Jurkat, Clone E6-1 (cell line): Measurements from ENCODE around the gene RMND5B. TPM values are rescaled to one million over a fixed set of nuclear protein-coding genes. Genes with fewer than 3 reads are reported as not detected.
A peak's percentile ranks its signal among the peaks of the same experiment; 100 is the strongest.
"Not testable (repeated sequence)": the region's sequence is repeated elsewhere in the genome, so short reads cannot be mapped to it uniquely, and the experiment has no call there.

Source experiments
- DNase-seq: peaks from one replicate; pipeline ENCODE4 v3.0.0-alpha.2; 2011; ENCODE audit warnings: low read depth, low spot score
- H3K4me3 ChIP-seq: 2 replicates; pipeline ENCODE4 v1.5.1; 2011; ENCODE audit warnings: mild to moderate bottlenecking, low read length, control low read depth, moderate library complexity
- polyA plus RNA-seq: library from polyadenylated mRNA; unstranded; fragments of >200 nt; gene quantifications from one replicate; pipeline ENCODE4 v1.2.1, GENCODE V29; 2012; ENCODE audit warnings: missing spikeins; ENCODE audit not compliant: insufficient read length, insufficient read depth

Gene RMND5B, protein sequence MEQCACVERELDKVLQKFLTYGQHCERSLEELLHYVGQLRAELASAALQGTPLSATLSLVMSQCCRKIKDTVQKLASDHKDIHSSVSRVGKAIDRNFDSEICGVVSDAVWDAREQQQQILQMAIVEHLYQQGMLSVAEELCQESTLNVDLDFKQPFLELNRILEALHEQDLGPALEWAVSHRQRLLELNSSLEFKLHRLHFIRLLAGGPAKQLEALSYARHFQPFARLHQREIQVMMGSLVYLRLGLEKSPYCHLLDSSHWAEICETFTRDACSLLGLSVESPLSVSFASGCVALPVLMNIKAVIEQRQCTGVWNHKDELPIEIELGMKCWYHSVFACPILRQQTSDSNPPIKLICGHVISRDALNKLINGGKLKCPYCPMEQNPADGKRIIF
- polyA plus RNA-seq = 28.0 TPM

DNA sequence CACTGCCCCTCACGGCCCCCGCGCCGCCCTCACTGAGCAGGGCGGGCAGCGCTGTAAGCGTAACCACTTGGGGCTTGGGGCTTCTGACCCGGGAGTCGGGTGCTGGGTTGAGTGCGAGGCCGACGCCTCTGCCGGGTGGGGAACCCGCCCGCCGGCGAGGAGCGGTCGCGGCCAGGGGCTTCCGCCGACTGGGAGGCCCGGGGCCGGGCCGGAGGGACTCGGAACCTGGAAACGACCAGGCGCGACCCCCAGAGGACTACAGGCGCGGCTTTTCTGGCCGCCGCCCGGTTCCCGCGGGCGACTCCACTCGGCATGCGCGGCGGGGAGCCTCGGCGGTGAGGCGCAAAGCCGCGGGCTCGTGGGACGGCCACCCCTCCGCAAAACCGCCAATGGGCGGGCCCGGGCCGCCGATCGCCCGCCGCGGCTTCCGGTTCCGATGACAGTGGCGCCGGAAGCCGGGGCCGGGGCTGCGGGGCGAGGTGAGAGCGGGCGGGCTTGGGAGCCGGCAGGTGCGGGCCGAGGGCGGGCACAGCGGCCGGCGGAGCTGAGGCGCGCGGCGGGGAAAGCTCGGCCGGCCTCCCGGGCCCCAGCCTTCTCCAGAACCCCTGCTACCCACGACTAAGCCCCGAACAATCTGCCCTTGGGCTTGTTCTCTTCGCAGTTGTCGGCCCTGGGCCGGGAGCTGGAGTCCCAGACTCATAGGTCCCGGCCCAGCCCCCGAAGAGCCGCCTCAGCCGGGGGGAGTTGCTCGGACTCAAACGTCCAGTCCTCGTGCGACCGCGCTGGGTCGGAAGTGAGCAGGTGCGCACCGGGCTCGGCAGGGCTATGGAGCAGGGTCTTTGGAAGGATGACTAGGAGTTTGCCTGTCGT, at the start of gene RMND5B:
RMND5B (plus strand) TSS at position 439 of the 870 bp plus-strand sequence. CDS start 7,106 bp downstream, outside the sequence.
- DNase-seq = peak; percentile 47
- H3K4me3 ChIP-seq = peak within 1 kb of the TSS; percentile 76

DNA sequence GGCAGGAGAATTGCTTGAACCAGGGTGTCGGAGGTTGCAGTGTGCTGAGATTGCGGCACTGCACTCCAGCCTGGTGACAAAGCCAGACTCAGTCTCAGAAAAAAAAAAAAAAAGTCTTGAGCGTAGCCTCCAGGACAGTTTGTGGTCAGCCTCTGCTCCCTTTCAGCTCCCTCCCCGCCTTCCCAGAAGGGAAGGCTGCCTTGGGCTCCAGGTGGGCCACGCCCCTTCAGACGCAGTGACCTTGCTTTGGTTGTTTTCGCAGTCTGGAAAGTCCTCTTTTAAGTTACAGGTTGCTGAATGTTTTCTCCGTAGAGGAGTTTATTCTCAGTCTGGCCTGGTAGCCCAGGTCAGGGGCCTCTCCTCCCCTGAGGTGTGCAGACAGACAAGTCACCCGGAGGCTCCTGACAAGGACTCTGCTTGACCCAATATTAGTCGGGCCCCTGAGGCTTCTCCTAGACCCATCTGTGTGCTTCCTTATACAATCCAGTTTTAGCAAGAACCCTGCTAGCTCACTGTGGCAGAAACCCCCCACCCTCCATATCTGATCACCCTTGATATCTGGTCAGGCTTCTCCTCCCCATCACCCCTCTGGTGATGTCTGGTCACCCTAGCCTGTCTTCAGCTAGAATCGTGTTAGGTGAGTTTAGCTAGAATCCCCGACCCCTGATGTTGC, 49.1 kb upstream of the RMND5B start:
- H3K4me3 ChIP-seq = no peak overlapping the region
- no peak for DNase-seq

DNA sequence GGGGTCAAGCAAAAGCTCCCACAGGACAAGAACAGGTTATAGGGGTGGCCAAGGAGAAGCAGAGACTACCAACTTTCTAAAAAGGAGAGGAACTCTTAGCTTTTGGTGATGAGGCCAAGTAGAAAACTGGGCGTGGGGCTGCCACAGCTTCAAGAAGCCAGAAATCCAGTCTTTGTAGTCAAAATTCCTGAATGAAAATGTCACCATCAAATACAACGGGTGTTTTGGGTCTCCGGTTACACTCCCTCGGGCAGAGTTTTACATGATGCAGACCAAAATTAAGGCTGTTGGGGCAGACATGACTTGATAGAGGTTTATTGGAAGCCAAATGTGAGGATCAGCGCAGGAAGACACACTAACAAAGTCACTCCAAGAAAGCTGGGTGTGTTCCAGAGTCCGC, 46.9 kb upstream of the RMND5B start:
- H3K4me3 ChIP-seq = no peak overlapping the region
- no peak for DNase-seq

DNA sequence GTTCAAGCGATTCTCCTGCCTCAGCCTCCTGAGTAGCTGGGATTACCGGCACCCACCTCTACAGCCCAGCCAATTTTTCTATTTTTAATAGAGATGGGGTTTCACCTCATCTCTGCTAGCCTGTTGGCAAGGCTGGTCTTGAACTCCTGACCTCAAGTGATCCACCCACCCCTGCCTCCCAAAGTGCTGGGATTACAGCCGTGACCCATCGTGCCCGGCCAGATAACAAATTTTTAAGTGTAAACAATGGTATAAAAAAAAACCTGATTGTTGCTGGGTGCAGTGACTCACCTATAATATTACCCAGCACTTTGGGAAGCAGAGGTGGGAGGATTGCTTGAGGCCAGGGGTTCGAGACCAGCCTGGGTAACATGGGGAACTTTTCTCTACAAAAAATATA, 45.5 kb upstream of the RMND5B start:
- no peak overlapping the region for H3K4me3 ChIP-seq
- DNase-seq = no peak

DNA sequence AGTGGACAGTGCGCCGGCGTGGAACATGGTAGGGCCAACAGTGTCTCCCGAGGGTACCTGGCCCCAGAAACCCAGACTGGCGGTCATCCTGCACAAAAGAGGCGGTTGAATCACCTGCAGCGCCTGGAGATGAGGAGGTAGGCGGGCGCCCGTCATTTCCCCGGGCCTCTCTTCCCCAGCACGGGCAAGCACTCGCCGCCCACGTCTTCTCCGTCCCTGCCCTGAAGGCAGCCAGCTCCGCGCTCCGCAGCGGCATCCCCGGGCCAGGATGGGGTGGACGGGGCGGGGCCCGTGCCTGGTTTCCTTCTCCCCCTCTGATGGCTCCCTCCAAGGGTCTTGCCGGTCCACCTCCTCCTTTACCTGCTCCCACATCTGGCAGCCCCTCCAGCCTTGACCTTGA, 44.5 kb upstream of the RMND5B start:
- DNase-seq = no peak

DNA sequence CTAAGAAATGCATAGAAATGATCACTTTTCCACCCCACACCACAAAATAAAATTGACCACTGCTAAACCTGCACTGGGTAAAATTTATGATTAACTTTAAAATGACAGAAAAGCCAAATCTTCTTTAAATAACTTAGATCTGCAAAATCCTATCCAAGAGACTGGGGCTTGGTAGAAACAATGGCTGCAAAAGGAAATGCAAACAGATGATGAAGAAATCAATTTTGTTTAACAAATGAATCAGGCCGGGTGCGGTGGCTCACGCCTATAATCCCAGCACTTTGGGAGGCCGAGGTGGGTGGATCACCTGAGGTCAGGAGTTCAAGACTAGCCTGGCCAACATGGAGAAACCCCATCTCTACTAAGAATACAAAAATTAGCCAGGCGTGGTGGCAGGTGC, 43.6 kb upstream of the RMND5B start:
- not testable (repeated sequence) for DNase-seq

More for the DNA sequence above, 44.5 kb upstream of the RMND5B start:
- no peak overlapping the region for H3K4me3 ChIP-seq

DNA sequence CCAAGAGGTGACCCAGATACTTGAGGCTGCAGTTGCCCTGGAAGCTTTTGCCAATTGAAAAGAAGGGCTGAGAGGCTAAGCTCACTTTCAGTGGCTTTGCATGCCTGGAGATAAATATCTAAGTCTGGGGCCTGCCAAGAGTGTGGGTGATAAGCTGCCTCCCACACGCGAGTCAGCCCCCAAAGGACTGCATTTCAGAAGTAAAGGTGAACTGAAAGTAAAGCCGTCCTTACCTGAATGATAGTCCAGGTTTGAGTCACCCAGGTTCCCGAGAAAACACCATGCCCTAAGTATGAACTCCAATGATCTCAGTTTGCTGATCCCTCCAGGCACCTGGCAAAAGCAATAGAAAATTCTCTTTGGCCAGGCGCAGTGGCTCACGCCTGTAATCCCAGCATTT, 40.0 kb upstream of the RMND5B start:
- H3K4me3 ChIP-seq = no peak overlapping the region
- DNase-seq = no peak

More for the DNA sequence above, 43.6 kb upstream of the RMND5B start:
- H3K4me3 ChIP-seq = not testable (repeated sequence)

DNA sequence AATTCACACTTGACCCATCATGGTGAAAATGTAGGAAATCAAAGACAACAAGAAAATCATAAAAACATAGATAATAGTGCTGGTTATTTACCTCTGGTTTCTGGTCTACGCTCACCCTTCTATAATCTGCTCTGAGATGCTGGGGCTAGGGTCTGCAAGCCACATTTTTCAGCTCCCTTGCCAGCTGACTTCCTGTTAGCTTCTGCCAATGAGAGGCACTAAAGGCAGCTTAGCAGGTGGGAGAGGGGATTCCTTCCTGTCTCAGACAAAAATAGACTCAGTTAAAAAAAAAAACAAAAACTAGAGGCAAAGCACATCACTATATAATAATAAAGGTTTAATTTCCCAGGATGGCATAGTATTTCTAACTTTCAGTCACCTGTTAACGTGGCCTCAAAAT, 37.7 kb upstream of the RMND5B start:
- no peak for DNase-seq

DNA sequence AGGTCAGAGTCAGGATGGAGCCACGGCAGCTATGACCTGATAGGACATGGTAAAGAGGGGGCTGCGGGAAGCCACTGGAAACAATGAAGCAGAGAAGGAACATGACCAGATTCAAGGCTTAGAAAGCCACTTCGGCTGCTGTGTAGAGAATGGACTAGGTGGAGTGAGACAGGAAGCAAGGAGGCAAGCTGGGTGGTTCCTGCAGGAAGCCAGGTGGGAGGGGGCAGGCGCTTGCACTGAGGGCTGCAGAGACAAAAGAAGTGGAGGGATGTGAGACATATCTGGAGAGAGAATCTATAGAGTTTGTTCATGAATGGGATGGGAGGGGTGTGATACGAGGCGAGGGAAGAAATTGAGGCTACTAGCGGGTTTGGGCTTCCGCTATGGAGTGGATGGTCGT, 36.5 kb upstream of the RMND5B start:
- no peak overlapping the region for H3K4me3 ChIP-seq
- DNase-seq = no peak

More for the DNA sequence above, 37.7 kb upstream of the RMND5B start:
- no peak overlapping the region for H3K4me3 ChIP-seq

DNA sequence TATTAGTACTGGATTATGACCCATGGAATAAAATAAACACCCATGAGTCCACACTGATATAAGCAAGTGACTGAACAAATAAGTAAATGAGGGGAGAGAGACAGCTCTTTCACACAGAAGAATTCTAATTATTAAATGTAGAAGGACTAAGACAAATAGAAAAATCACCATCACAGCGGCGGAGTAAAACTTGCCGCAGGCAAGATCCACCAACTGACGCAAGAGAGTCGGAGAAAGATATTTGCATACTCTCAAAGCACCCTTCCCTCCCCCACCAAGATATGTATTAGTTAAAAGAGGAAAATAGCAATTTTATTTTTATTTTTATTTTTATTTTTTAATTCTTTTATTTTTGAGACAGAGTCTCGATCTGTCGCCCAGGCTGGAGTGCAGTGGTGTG, 32.1 kb upstream of the RMND5B start:
- no peak for DNase-seq
- no peak overlapping the region for H3K4me3 ChIP-seq

DNA sequence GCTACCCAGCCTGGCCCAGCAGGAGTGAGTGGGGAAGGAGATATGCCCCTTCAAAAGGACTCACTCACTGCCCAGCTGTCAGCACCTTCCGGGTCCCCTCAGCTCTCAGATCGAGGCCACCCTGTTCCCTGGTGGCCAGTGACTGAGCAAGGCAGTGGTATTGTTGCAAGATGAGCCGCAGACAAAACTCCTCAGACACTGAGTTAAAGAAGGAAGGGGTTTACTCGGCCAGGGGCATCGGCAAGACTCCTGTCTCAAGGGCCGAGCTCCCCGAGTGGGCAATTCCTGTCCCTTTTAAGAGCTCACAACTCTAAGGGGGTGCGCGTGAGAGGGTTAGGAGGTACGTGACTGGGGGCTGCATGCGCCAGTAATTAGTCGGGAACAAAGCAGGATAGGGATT, 27.2 kb upstream of the RMND5B start:
- DNase-seq = no peak
- H3K4me3 ChIP-seq = no peak overlapping the region

DNA sequence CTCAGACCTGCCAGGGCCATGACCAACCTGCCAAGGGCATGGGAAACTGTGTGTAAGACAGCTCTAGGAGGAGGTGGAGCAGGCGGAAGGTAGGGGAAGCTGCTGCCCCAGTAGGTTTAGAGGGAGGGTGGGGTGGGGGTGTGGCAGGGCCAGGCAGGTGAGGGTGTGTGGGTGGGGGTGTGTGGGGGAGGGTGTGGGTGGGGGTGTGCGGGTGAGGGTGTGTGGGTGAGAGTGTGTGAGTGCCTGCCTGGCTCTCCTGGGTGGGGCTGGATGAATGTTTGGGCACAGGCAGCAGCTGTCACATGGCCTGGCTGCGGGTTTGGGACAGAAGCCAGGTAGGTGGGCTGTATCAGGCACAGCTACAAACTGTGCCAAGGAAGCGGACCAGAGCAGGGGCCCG, 26.3 kb upstream of the RMND5B start:
- no peak overlapping the region for H3K4me3 ChIP-seq
- no peak for DNase-seq

DNA sequence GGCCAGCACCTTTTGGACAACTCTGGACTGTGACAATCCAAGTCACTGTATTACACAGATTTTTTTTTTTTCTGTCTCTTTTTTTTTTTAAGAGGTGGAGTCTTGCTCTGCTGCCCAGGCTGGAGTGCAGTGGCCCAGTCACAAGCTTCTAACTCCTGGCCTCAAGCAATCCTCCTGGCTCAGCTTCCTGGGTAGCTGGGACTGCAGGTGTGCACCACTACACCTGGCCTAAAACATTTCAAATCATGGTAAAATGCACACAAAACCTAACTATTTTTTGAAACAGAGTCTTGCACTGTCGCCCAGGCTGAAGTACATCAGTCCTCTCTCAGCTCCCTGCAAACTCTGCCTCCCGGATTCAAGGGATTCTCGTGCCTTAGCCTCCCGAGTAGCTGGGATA, 24.7 kb upstream of the RMND5B start:
- no peak for DNase-seq
- no peak overlapping the region for H3K4me3 ChIP-seq

DNA sequence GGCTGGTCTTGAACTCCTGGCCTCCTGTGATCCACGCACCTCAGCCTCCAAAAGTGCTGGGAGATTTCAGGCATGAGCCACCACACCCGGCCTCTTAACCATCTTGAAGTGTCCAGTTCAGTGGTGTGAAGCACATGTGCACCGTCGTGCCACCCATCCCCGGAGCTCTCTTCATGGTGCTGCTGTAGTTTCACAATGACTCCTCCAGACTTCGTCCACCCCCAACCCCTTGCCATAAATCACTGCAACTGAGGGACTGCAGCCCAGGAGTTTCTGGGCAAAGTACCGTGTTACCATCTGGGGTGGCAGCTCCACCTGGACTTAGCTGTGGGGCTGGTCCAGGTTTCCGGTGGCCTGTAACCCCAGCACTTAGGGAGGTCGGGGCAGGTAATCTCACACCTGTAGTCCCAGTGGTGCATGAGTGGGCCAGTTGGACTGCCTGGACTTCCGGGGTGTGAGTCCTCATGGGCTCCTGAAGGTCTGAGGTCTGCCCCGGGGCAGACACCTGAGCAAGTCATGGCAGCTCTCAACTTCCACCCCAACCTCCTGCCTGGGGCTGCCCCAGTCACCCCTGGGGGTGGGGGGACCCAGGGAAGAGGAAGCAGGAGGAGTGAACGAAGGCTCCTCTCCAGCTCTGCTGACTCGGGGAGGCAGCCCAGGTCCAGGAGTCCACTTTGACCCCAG, 24.1 kb upstream of the RMND5B start:
- H3K4me3 ChIP-seq = no peak overlapping the region
- no peak for DNase-seq

DNA sequence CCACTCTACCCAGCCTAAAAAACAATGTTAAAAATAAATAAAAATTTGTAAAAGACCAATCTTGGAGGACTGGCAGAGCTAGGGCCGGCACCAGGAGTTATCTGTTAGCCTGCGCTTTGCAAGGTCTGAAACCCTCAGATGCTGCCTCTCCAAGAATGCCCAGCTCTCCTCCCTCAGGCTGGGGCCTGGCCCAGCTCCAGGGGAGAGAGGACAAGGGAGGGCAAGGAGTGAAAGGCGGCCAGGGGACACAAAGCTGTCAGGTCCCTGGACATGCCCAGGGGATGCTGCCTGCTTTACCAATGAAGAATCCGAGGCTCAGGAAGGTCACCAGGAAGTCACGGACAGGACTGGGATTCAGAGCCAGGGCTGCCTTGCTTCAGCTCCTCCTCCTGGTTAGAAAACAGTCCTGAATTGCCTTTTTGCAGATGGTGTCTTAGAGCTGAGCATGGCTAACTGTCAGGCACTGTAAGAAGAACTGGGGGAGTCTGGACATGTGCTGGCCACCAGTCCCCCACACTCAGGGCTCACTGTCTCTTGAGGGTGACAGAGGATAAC, 23.0 kb upstream of the RMND5B start:
- no peak for DNase-seq
- no peak overlapping the region for H3K4me3 ChIP-seq

DNA sequence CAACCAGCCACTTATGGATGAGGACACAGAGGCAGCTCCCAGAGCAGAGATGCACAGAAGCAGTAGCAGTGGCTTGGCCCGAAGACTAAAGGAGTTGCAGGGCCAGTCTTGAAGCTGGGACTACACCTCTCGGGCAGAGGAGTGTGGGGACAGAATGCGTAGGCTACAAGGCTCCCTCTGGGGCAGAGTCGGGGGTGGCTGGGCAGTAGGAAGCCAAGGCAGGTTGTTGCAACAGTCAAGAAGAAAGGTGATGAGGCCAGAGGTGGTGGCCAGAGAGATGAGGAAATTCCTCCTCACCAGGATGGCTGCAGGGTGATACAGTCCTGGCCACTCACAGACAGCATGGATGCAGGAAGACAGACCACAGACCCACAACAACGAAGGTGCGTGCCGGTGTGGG, 22.4 kb upstream of the RMND5B start:
- H3K4me3 ChIP-seq = no peak overlapping the region

DNA sequence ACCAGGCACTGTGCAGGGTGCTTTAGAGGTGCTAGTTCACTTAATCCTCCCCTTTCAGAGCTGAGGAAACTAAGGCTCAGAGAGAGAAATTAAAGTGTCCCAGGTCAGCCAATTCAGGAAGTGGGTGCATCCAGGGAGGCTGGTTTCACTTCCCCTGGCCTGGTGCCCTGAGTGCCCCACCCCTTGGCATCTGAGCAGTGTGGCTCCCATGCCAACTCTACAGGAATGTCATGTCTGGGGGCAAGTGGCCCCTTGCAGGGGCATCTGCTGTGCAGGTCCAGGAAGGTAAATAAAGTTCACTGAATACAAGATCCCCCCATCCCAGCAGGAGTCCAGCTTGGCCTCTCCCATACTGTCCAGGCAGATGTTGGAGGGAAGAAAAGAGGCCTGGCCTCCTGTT, 21.8 kb upstream of the RMND5B start:
- no peak for DNase-seq
- no peak overlapping the region for H3K4me3 ChIP-seq

More for the DNA sequence above, 22.4 kb upstream of the RMND5B start:
- no peak for DNase-seq

DNA sequence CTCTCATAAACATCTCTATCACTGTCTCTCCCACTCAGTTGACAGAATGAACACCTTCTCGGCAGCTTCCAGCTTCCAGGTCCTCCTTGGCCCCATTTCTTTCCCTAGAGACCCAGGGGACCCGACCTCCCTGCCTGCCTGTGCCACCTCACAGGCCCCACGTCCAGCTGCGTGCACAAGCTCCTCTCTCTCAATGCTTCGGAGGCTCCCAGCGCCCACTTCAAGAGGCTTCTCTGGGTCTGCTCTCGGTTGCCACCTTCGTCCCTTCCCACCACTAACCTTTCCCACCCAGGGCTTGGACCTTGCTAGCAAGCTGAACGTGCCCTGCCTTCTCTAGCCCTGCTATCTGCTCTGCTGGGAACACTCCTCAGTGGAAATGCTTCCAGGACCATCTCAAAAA, 20.3 kb upstream of the RMND5B start:
- H3K4me3 ChIP-seq = no peak overlapping the region
- no peak for DNase-seq

DNA sequence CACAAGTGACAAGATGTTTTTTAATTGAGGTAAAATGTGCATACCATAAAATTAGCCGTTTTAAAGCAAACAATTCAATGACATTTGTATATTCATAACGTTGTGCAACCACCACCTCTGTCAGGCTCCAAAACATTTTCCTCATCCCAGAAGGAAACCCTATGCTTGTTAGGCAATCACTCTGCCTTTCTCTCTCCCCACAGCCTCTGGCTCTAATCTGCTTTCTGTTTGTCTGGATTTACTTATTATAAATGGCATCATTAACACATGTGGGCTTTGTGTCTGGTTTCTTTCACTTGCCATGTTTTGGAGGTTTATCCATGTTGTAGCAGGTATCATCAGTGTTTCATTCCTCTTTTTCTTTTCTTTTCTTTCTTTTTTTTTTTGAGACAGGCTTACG, 18.9 kb upstream of the RMND5B start:
- DNase-seq = no peak
- no peak overlapping the region for H3K4me3 ChIP-seq
